HepG2 (cell line): ENCODE measurements around the gene SHISA6. TPM values are rescaled to one million over a fixed set of nuclear protein-coding genes. Genes with fewer than 3 reads are reported as not detected.

Source experiments
- ATAC-seq: fragments of 200-7000 bp; cut with Tn5 transposase; 3 replicates; pipeline ENCODE4 v1.9.1; 2020; ENCODE audit warnings: mild to moderate bottlenecking, moderate library complexity
- BruUV-seq: library from RNA; stranded (reverse); fragments of 400-500 nt; replicated peaks from 2 replicates; lab custom pipeline; 2021; lab: Mats Ljungman, UMichigan
- CTCF ChIA-PET: fragments of 300-600 bp; formaldehyde crosslinking; extraction: SDS; loops from one replicate; lab custom pipeline; 2021; ENCODE audit warnings: low total read pairs, inconsistent platforms, low intra/inter-chr PET ratio; lab: Yijun Ruan, JAX
- POLR2A ChIA-PET: fragments of 350-600 bp; sonication (Branson Sonifier 250); formaldehyde crosslinking; loops from one replicate; lab custom pipeline; 2020; ENCODE audit warnings: antibody characterized with exemption, inconsistent platforms; lab: Yijun Ruan, JAX
- DNase-seq: peaks from one replicate; pipeline ENCODE4 v3.0.0-alpha.2; 2015; ENCODE audit warnings: low spot score
- FAIRE-seq: peaks from 3 replicates; lab custom pipeline; 2011; peaks lifted over from hg19 to GRCh38; lab: Jason Lieb, UNC
- H2AFZ ChIP-seq: one replicate; pipeline ENCODE4 v1.6.1; 2011; ENCODE audit warnings: low read length, inconsistent platforms
- H3K27ac ChIP-seq: fragments of 300-600 bp; 3 replicates; pipeline ENCODE4 v1.8.0; 2011; ENCODE audit warnings: mixed run types, mild to moderate bottlenecking, mixed read lengths, low read length, inconsistent platforms; ENCODE audit not compliant: insufficient read depth; ENCODE audit errors: extremely low read length
- H3K27me3 ChIP-seq, 2 experiments: fragments of 200-600 bp in 1 of 2; 2 replicates in 1 of 2; 3 replicates in 1 of 2; pipeline versions ENCODE4 v1.6.0 to v1.8.0; 2011; ENCODE audit warnings: low read length in 2 of 2, mild to moderate bottlenecking in 2 of 2, moderate library complexity in 2 of 2, inconsistent platforms in 1 of 2; ENCODE audit not compliant: insufficient read depth in 2 of 2, control insufficient read depth in 1 of 2
- H3K36me3 ChIP-seq, 2 experiments: fragments of 200-600 bp in 1 of 2; replicated peaks in 1 of 2; 2 replicates in 1 of 2; 3 replicates in 1 of 2; pipeline versions ENCODE4 v1.5.1 to v1.8.0; 2011; ENCODE audit warnings: low read length in 2 of 2, inconsistent platforms in 1 of 2; ENCODE audit not compliant: insufficient read depth in 2 of 2, control insufficient read depth in 1 of 2
- H3K4me1 ChIP-seq: 2 replicates; pipeline ENCODE4 v1.5.1; 2012; ENCODE audit warnings: low read length, inconsistent platforms; ENCODE audit not compliant: insufficient read depth
- H3K4me2 ChIP-seq: 2 replicates; pipeline ENCODE4 v1.6.0; 2011; ENCODE audit warnings: low read depth, low read length, inconsistent platforms
- H3K4me3 ChIP-seq, 3 experiments: fragments of 200-600 bp in 1 of 3; sonication (generic), shearing (Covaris generic) in 1 of 3; replicated peaks in 1 of 3; 2 replicates each; pipeline ENCODE4 v1.5.1; 2011 to 2016; ENCODE audit warnings: low read length in 3 of 3, inconsistent platforms in 2 of 3, low read depth in 2 of 3, mild to moderate bottlenecking in 2 of 3, control low read depth in 1 of 3, mixed read lengths in 1 of 3; ENCODE audit not compliant: insufficient read depth in 1 of 3
- H3K79me2 ChIP-seq: one replicate; pipeline ENCODE4 v1.6.1; 2011; ENCODE audit warnings: low read length, inconsistent platforms; ENCODE audit not compliant: insufficient read depth
- H3K9ac ChIP-seq: 2 replicates; pipeline ENCODE4 v1.6.0; 2011; ENCODE audit warnings: mild to moderate bottlenecking, low read depth, low read length, inconsistent platforms; ENCODE audit not compliant: insufficient read depth
- H3K9me3 ChIP-seq: 2 replicates; pipeline ENCODE4 v1.5.1; 2012; ENCODE audit warnings: mild to moderate bottlenecking, low read length
- H4K20me1 ChIP-seq: 2 replicates; pipeline ENCODE4 v1.6.0; 2011; ENCODE audit warnings: inconsistent platforms, mild to moderate bottlenecking, low read length, moderate library complexity; ENCODE audit not compliant: insufficient read depth
- BCLAF1 ChIP-seq: fragments of 450-650 bp; IDR thresholded peaks from 2 replicates; pipeline ENCODE4 v1.6.1; 2017; ENCODE audit warnings: mild to moderate bottlenecking
- DMTF1 ChIP-seq: sonication (generic); formaldehyde crosslinking; IDR thresholded peaks from 2 replicates; pipeline ENCODE4 v1.4.0; 2020; ENCODE audit warnings: mild to moderate bottlenecking, missing genetic modification reagents
- MAZ ChIP-seq, 2 experiments: sonication (generic) in 1 of 2; formaldehyde crosslinking in 1 of 2; IDR thresholded peaks; 2 replicates each; pipeline versions ENCODE4 v1.5.0 to v1.6.1; 2012 to 2020; ENCODE audit warnings: low read depth in 2 of 2, mild to moderate bottlenecking in 2 of 2, borderline replicate concordance in 1 of 2, improper control_type of control experiment in 1 of 2, low read length in 1 of 2, missing genetic modification reagents in 1 of 2, moderate library complexity in 1 of 2
- MLXIP ChIP-seq: sonication (generic); formaldehyde crosslinking; IDR thresholded peaks from 2 replicates; pipeline ENCODE4 v1.9.0; 2021; ENCODE audit warnings: missing genetic modification reagents, borderline replicate concordance
- NBN ChIP-seq: fragments of 450-650 bp; conservative IDR thresholded peaks from 2 replicates; pipeline ENCODE4 v1.6.1; 2017
- PAX8 ChIP-seq: sonication (generic); formaldehyde crosslinking; IDR thresholded peaks from 2 replicates; pipeline ENCODE4 v1.8.0; 2022; ENCODE audit warnings: mild to moderate bottlenecking, missing genetic modification reagents, borderline replicate concordance
- RXRB ChIP-seq: IDR thresholded peaks from 2 replicates; pipeline ENCODE4 v1.6.1; 2016; ENCODE audit warnings: borderline replicate concordance, missing genetic modification reagents, missing compliant biosample characterization
- SAFB2 ChIP-seq: sonication (generic); formaldehyde crosslinking; IDR thresholded peaks from 2 replicates; pipeline ENCODE4 v1.5.1; 2020; ENCODE audit warnings: missing genetic modification reagents, low read depth, mild to moderate bottlenecking, borderline replicate concordance
- ZFP36L1 ChIP-seq: sonication (generic); formaldehyde crosslinking; IDR thresholded peaks from 2 replicates; pipeline ENCODE4 v1.8.0; 2022; ENCODE audit warnings: mild to moderate bottlenecking, missing genetic modification reagents, moderate library complexity
- ZMAT3 ChIP-seq: sonication (generic); formaldehyde crosslinking; conservative IDR thresholded peaks from 2 replicates; pipeline ENCODE4 v1.7.0; 2021; ENCODE audit warnings: missing genetic modification reagents
- ZMAT5 ChIP-seq: sonication (generic); formaldehyde crosslinking; IDR thresholded peaks from 2 replicates; pipeline ENCODE4 v1.5.0; 2020; ENCODE audit warnings: mild to moderate bottlenecking, low read depth, missing genetic modification reagents, borderline replicate concordance
- ZMYM4 ChIP-seq: sonication (generic); formaldehyde crosslinking; IDR thresholded peaks from 2 replicates; pipeline ENCODE4 v1.8.1; 2023; ENCODE audit warnings: mild to moderate bottlenecking, missing genetic modification reagents
- ZNF329 ChIP-seq: sonication (generic); formaldehyde crosslinking; IDR thresholded peaks from 2 replicates; pipeline ENCODE4 v1.9.0; 2021; ENCODE audit warnings: low read depth, mild to moderate bottlenecking, missing genetic modification reagents
- ZNF614 ChIP-seq: IDR thresholded peaks from 2 replicates; pipeline ENCODE4 v1.6.1; 2018; ENCODE audit warnings: missing biosample characterization, missing genetic modification reagents, inconsistent platforms, borderline replicate concordance
- ZNF768 ChIP-seq: sonication (generic); formaldehyde crosslinking; IDR thresholded peaks from 2 replicates; pipeline ENCODE4 v1.4.0; 2020; ENCODE audit warnings: missing genetic modification reagents
- ZNF883 ChIP-seq: sonication (generic); formaldehyde crosslinking; IDR thresholded peaks from 2 replicates; pipeline ENCODE4 v1.5.1; 2020; ENCODE audit warnings: mild to moderate bottlenecking, missing genetic modification reagents; ENCODE audit errors: not compliant biosample characterization
- ZSCAN25 ChIP-seq: sonication (generic); formaldehyde crosslinking; IDR thresholded peaks from 2 replicates; pipeline ENCODE4 v1.8.0; 2022; ENCODE audit warnings: mild to moderate bottlenecking, missing genetic modification reagents
- WGBS: methylation state at CpG from one replicate; pipeline ENCODE4 v1.1.6; 2017; ENCODE audit warnings: low lambda C conversion rate; 5-methylcytosine and 5-hydroxymethylcytosine counted together
- in situ Hi-C: cut with HindIII; loops from 2 replicates; pipeline ENCODE4 v1.10.0; 2017; ENCODE audit warnings: low pct_unique_long_range_greater_than_20kb; ENCODE audit not compliant: extremely low pct_ligation_motif_present
- intact Hi-C: fragments of 100-400 bp; cut with micrococcal nuclease; formaldehyde crosslinking; loops from one replicate; pipeline ENCODE4 v1.10.0; 2022; ENCODE audit not compliant: unreplicated experiment
- polyA plus RNA-seq, 8 experiments: library from polyadenylated mRNA; depleted of rRNA in 3 of 8; stranded (reverse) in 7 of 8; unstranded in 1 of 8; fragments of >200 nt; fragmentation: Illumina TruSeq in 4 of 8; extraction: Trizol in 4 of 8; gene quantifications; 2 replicates each; pipeline versions ENCODE4 v1.2.1 to v1.2.3, GENCODE V29; 2011 to 2016; ENCODE audit warnings: low read depth in 4 of 8, missing spikeins in 1 of 8, mixed read lengths in 1 of 8; ENCODE audit not compliant: insufficient read depth in 1 of 8
- total RNA-seq, 5 experiments: library from RNA; depleted of rRNA; stranded (reverse); fragments of >200 nt; fragmentation: Illumina TruSeq; extraction: Trizol; gene quantifications; 2 replicates each; pipeline ENCODE4 v1.2.3, GENCODE V29; 2016; ENCODE audit warnings: low read depth in 1 of 5

SHISA6 gene
- total and polyA plus RNA-seq, 2 of the 13 experiments (the other 11 are each of a cell fraction or from before 2014, with no cell fraction given), result not detected

GRCh38 chr17:11305524-11305923 lies 64.5 kb downstream of the SHISA6 start:
- in situ Hi-C loops (no loop called here), intact Hi-C loops (no loop called here)
- WGBS, result 22% methylated on average over 9 of the region's 9 CpGs
- Histone ChIP-seq H2AFZ (no peak overlapping the region), H3K36me3 (no peaks in the 10 kb centered on the region), H3K4me3 (no peak overlapping the region), H4K20me1 (no peaks in the 10 kb centered on the region), H3K79me2 (no peaks in the 10 kb centered on the region), H3K9me3 (no peaks in the 10 kb centered on the region), H3K4me1 (no peaks in the 10 kb centered on the region), H3K27ac (no peak overlapping the region), H3K4me2 (no peak overlapping the region), H3K27me3 (no peaks in the 10 kb centered on the region; a peak in 1 of 5 replicates), H3K9ac (no peak overlapping the region)
- BruUV-seq, result no TSS peak
- TF ChIP-seq ZNF614 (CRISPR knock-in tag), result no peak
- no peak for TF ChIP-seq ZNF883
- TF ChIP-seq ZMYM4, result no peak
- no peak for TF ChIP-seq NBN
- no peak for TF ChIP-seq ZNF768 (CRISPR knock-in tag)
- TF ChIP-seq PAX8, result no peak
- TF ChIP-seq MAZ (IDR thresholded peaks at IDR 0.05; ENCODE audit: borderline replicate concordance, low read depth, low read length), result no peak
- no peak for TF ChIP-seq MAZ (CRISPR knock-in tag; IDR thresholded peaks at IDR 0.05; ENCODE audit: low read depth)
- TF ChIP-seq MLXIP (CRISPR knock-in tag), result no peak
- TF ChIP-seq ZFP36L1, result no peak
- TF ChIP-seq ZMAT3 (CRISPR knock-in tag), result no peak
- TF ChIP-seq BCLAF1, result no peak
- TF ChIP-seq ZMAT5, result no peak
- TF ChIP-seq SAFB2, result no peak
- TF ChIP-seq RXRB (CRISPR knock-in tag), result no peak
- TF ChIP-seq DMTF1 (CRISPR knock-in tag), result no peak
- TF ChIP-seq ZSCAN25 (CRISPR knock-in tag), result no peak
- no peak for TF ChIP-seq ZNF329 (CRISPR knock-in tag)
- FAIRE-seq (no peak), DNase-seq (no peak), ATAC-seq (no peak)
- ChIA-PET CTCF (no interaction called here), POLR2A (no interaction called here)
